SU-DHL-6 (cell line): Measurements from ENCODE around the gene IGSF21.

Experiments used
- H2AFZ ChIP-seq: fragments of 200-600 bp; sonication (generic); 2 replicates; pipeline ENCODE4 v1.6.1; 2014; ENCODE audit warnings: low read depth, mild to moderate bottlenecking, moderate library complexity, mixed read lengths, antibody characterized with exemption, low read length; ENCODE audit not compliant: severe bottlenecking
- H3F3A ChIP-seq: fragments of 200-600 bp; shearing (Covaris generic); 2 replicates; pipeline ENCODE4 v1.6.0; 2016; ENCODE audit warnings: antibody characterized with exemption, mild to moderate bottlenecking; ENCODE audit not compliant: insufficient read depth
- H3K27ac ChIP-seq: fragments of 200-600 bp; sonication (generic); 2 replicates; pipeline ENCODE4 v1.5.1; 2016; ENCODE audit warnings: low read depth, mild to moderate bottlenecking, low read length, moderate library complexity, mixed read lengths
- H3K27me3 ChIP-seq: fragments of 200-600 bp; sonication (generic), shearing (Covaris generic); 2 replicates; pipeline ENCODE4 v1.6.0; 2014; ENCODE audit warnings: mild to moderate bottlenecking, low read length
- H3K36me3 ChIP-seq: fragments of 200-600 bp; sonication (generic); 2 replicates; pipeline ENCODE4 v1.6.1; 2014; ENCODE audit warnings: mild to moderate bottlenecking, low read length, mixed read lengths
- H3K4me2 ChIP-seq: fragments of 300-600, 200-600 bp; shearing (Covaris generic), sonication (generic); 2 replicates; pipeline ENCODE4 v1.6.0; 2014; ENCODE audit warnings: low read length, low read depth, mild to moderate bottlenecking; ENCODE audit not compliant: poor library complexity, severe bottlenecking
- H3K4me3 ChIP-seq: fragments of 200-600 bp; sonication (generic); 2 replicates; pipeline ENCODE4 v1.5.1; 2014; ENCODE audit warnings: antibody characterized with exemption, low read length, mild to moderate bottlenecking, mixed read lengths; ENCODE audit not compliant: insufficient read depth, poor library complexity, severe bottlenecking
- H3K79me2 ChIP-seq: fragments of 200-600 bp; sonication (generic); 2 replicates; pipeline ENCODE4 v1.6.1; 2014; ENCODE audit warnings: mild to moderate bottlenecking, low read length, moderate library complexity; ENCODE audit not compliant: insufficient read depth
- H3K9ac ChIP-seq: fragments of 200-600 bp; sonication (generic); 2 replicates; pipeline ENCODE4 v1.7.0; 2014; ENCODE audit warnings: mild to moderate bottlenecking, low read length
- H3K9me2 ChIP-seq: fragments of 200-600 bp; sonication (generic); replicated peaks from 2 replicates; pipeline ENCODE4 v1.6.1; 2014; ENCODE audit warnings: low read length; ENCODE audit not compliant: insufficient read depth
- H3K9me3 ChIP-seq: fragments of 200-600 bp; sonication (generic); 2 replicates; pipeline ENCODE4 v1.6.1; 2014; ENCODE audit warnings: low read length, mixed read lengths; ENCODE audit not compliant: insufficient read depth
- H4K20me1 ChIP-seq: fragments of 200-600 bp; sonication (generic); 2 replicates; pipeline ENCODE4 v1.6.1; 2014; ENCODE audit warnings: low read depth, mild to moderate bottlenecking, antibody characterized with exemption, low read length, moderate library complexity, mixed read lengths
- CTCF ChIP-seq: fragments of 200-600 bp; sonication (generic); IDR thresholded peaks from one replicate; pipeline ENCODE4 v1.5.1; 2017; ENCODE audit warnings: antibody characterized with exemption, mild to moderate bottlenecking, low read length, moderate library complexity; ENCODE audit not compliant: insufficient read depth, poor library complexity, severe bottlenecking
- EZH2phosphoT487 ChIP-seq: fragments of 200-600 bp; sonication (generic), shearing (Covaris generic); conservative IDR thresholded peaks from 2 replicates; pipeline ENCODE4 v1.6.1; 2018; ENCODE audit warnings: mild to moderate bottlenecking, antibody characterized with exemption, low read length, moderate library complexity, mixed read lengths

Gene IGSF21

GRCh38 chr1:18326211-18326897, 218.8 kb downstream of the IGSF21 start:
- TF ChIP-seq CTCF (no peak), EZH2phosphoT487 (no peak)
- Histone ChIP-seq H3K4me3 (no peak overlapping the region), H3K36me3 (no peaks in the 10 kb centered on the region), H3K9ac (no peak overlapping the region), H3K9me3 (no peaks in the 10 kb centered on the region), H3K27me3 (no peaks in the 10 kb centered on the region), H3K9me2 (no peaks in the 10 kb centered on the region), H3K79me2 (no peaks in the 10 kb centered on the region), H3F3A (no peaks in the 10 kb centered on the region), H3K27ac (no peak overlapping the region), H2AFZ (no peak overlapping the region), H3K4me2 (no peak overlapping the region), H4K20me1 (no peaks in the 10 kb centered on the region)

GRCh38 chr1:18327650-18328049, 220.1 kb downstream of the IGSF21 start:
- Histone ChIP-seq H4K20me1 (no peaks in the 10 kb centered on the region), H3K4me3 (no peak overlapping the region), H3K9me2 (no peaks in the 10 kb centered on the region), H3K79me2 (no peaks in the 10 kb centered on the region), H3K9ac (no peak overlapping the region), H3K36me3 (no peaks in the 10 kb centered on the region), H3K9me3 (no peaks in the 10 kb centered on the region), H3F3A (no peaks in the 10 kb centered on the region), H3K27ac (no peak overlapping the region), H2AFZ (no peak overlapping the region), H3K27me3 (no peaks in the 10 kb centered on the region), H3K4me2 (no peak overlapping the region)
- no peak for TF ChIP-seq EZH2phosphoT487
- TF ChIP-seq CTCF: no peak

GRCh38 chr1:18328803-18329202, 221.2 kb downstream of the IGSF21 start:
- no peak overlapping the region for H3K9ac ChIP-seq
- H3K4me3 ChIP-seq: no peak overlapping the region

More at GRCh38 chr1:18328803-18329202, 221.2 kb downstream of the IGSF21 start:
- TF ChIP-seq EZH2phosphoT487: no peak
- TF ChIP-seq CTCF: no peak
- H3K9me2 ChIP-seq: no peaks in the 10 kb centered on the region
- H3K27me3 ChIP-seq: peaks cover 3% of the 10 kb centered on the region; the same call in 1 of the 2 replicates
- H2AFZ ChIP-seq: no peak overlapping the region
- no peaks in the 10 kb centered on the region for H3K9me3 ChIP-seq
- no peak overlapping the region for H3K27ac ChIP-seq
- no peak overlapping the region for H3K4me2 ChIP-seq
- H3K79me2 ChIP-seq: no peaks in the 10 kb centered on the region
- no peaks in the 10 kb centered on the region for H4K20me1 ChIP-seq
- no peaks in the 10 kb centered on the region for H3F3A ChIP-seq
- no peaks in the 10 kb centered on the region for H3K36me3 ChIP-seq
